ENCODE results near the gene CFAP73. TPM values are rescaled to one million over a fixed set of nuclear protein-coding genes. Genes with fewer than 3 reads are reported as not detected.

The CFAP73 gene
- polyA plus RNA-seq, 1 of the 3 experiments (the other 2 are of a cell fraction) = not detected

DNA sequence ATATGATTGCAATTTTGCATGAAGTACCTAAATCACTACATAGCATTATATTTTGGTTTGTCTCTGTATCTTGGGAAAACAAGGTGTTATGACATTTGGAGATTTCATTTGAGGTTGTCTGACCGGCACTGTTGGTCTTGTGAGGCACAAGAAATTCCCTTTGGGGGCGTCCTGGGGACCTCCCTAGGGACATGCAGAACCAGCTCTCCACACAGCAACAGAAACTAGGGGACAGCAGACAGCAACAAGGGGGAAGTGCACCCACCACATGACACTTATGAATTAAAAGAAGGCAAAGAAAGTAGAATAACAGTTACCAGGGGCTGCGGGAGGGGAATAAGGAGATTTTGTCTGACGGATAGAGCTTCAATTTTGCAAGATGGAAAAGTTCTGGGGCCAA, 21.4 kb downstream of the CFAP73 start (continued):
- TF ChIP-seq FOSL2 (IDR thresholded peaks at IDR 0.05; ENCODE audit: borderline replicate concordance, low read depth) = no peak
- TF ChIP-seq, protein P1, sequence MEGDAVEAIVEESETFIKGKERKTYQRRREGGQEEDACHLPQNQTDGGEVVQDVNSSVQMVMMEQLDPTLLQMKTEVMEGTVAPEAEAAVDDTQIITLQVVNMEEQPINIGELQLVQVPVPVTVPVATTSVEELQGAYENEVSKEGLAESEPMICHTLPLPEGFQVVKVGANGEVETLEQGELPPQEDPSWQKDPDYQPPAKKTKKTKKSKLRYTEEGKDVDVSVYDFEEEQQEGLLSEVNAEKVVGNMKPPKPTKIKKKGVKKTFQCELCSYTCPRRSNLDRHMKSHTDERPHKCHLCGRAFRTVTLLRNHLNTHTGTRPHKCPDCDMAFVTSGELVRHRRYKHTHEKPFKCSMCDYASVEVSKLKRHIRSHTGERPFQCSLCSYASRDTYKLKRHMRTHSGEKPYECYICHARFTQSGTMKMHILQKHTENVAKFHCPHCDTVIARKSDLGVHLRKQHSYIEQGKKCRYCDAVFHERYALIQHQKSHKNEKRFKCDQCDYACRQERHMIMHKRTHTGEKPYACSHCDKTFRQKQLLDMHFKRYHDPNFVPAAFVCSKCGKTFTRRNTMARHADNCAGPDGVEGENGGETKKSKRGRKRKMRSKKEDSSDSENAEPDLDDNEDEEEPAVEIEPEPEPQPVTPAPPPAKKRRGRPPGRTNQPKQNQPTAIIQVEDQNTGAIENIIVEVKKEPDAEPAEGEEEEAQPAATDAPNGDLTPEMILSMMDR (IDR thresholded peaks at IDR 0.05) = no peak

DNA sequence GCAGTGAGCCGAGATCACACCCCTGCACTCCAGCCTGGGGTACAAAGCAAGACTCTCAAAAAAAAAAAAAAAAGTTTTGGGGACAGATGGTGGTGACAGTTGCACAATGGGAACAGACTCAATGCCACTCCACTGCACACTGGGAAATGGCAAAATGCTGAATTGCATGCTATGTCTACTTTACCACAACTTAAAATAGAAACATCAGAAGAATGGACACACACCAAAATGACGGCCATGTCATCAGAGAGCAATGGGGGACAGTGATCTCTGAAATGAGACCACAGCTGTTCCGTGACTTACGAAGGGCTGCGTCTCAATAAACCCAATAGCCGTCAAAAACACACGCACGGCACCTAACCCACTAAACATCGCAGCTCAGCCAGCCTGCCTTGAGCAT, 22.0 kb downstream of the CFAP73 start:
- no peak overlapping the region for H3K4me2 ChIP-seq
- no peaks in the 10 kb centered on the region for H3K4me1 ChIP-seq (ENCODE audit: control insufficient read depth in 1 of 2, insufficient read depth in 2 of 2, low read depth in 1 of 2, low read length in 1 of 2)
- no peaks in the 10 kb centered on the region for H3K9me2 ChIP-seq
- H3K36me3 ChIP-seq (replicated peaks in 1 of 2; ENCODE audit: control insufficient read depth in 1 of 2, insufficient read depth in 2 of 2, low read length in 1 of 2) = peaks cover 37 to 49% of the 10 kb centered on the region in 2 experiments
- DNase-seq = no peak
- ChIA-PET CTCF (interaction anchor here (1.0 to 10.9 kb wide), 3 partner anchors 10 to 122 kb away, joined by 3 to 113 read pairs (median 4); no protein-coding TSS in a partner anchor), POLR2A (no interaction called here)
- no peaks in the 10 kb centered on the region for H3K79me2 ChIP-seq (ENCODE audit: insufficient read depth)
- H3K4me3 ChIP-seq (ENCODE audit: low read depth in 2 of 2, low read length in 1 of 2) = no peak overlapping the region
- TF ChIP-seq FOSL2 (IDR thresholded peaks at IDR 0.05; ENCODE audit: borderline replicate concordance, low read depth) (no peak), SIN3A (IDR thresholded peaks at IDR 0.05; ENCODE audit: borderline replicate concordance, low read depth, low read length) (no peak), RAD21 (IDR thresholded peaks at IDR 0.05; ENCODE audit: low read length) (no peak), POLR2AphosphoS5 (IDR thresholded peaks at IDR 0.05; ENCODE audit: low read depth, low read length) (no peak), CHD2 (IDR thresholded peaks at IDR 0.05; ENCODE audit: low read length, partially characterized antibody) (no peak), EP300 (IDR thresholded peaks at IDR 0.05; ENCODE audit: borderline replicate concordance in 1 of 2, low read depth in 1 of 2, low read length in 1 of 2) (no peak), JUND (IDR thresholded peaks at IDR 0.05) (no peak), RFX5 (IDR thresholded peaks at IDR 0.05; ENCODE audit: low read length) (no peak), TCF12 (IDR thresholded peaks at IDR 0.05) (no peak), RCOR1 (IDR thresholded peaks at IDR 0.05; ENCODE audit: low read length) (no peak), ELF1 (IDR thresholded peaks at IDR 0.05) (no peak), NRF1 (IDR thresholded peaks at IDR 0.05; ENCODE audit: low read depth, low read length) (no peak), EZH2phosphoT487 (IDR thresholded peaks at IDR 0.05; ENCODE audit: borderline replicate concordance, low read depth) (no peak), FOXM1 (IDR thresholded peaks at IDR 0.05; ENCODE audit: low read depth) (no peak), GABPA (IDR thresholded peaks at IDR 0.05; ENCODE audit: low read depth) (no peak)
- TF ChIP-seq, protein P2, sequence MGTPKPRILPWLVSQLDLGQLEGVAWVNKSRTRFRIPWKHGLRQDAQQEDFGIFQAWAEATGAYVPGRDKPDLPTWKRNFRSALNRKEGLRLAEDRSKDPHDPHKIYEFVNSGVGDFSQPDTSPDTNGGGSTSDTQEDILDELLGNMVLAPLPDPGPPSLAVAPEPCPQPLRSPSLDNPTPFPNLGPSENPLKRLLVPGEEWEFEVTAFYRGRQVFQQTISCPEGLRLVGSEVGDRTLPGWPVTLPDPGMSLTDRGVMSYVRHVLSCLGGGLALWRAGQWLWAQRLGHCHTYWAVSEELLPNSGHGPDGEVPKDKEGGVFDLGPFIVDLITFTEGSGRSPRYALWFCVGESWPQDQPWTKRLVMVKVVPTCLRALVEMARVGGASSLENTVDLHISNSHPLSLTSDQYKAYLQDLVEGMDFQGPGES (IDR thresholded peaks at IDR 0.05; ENCODE audit: low read depth, low read length) = no peak
- TF ChIP-seq, protein P1 (IDR thresholded peaks at IDR 0.05) = no peak
- TF ChIP-seq, protein P3, sequence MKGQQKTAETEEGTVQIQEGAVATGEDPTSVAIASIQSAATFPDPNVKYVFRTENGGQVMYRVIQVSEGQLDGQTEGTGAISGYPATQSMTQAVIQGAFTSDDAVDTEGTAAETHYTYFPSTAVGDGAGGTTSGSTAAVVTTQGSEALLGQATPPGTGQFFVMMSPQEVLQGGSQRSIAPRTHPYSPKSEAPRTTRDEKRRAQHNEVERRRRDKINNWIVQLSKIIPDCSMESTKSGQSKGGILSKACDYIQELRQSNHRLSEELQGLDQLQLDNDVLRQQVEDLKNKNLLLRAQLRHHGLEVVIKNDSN (IDR thresholded peaks at IDR 0.05; ENCODE audit: borderline replicate concordance, low read depth) = no peak
- TF ChIP-seq, protein P4, sequence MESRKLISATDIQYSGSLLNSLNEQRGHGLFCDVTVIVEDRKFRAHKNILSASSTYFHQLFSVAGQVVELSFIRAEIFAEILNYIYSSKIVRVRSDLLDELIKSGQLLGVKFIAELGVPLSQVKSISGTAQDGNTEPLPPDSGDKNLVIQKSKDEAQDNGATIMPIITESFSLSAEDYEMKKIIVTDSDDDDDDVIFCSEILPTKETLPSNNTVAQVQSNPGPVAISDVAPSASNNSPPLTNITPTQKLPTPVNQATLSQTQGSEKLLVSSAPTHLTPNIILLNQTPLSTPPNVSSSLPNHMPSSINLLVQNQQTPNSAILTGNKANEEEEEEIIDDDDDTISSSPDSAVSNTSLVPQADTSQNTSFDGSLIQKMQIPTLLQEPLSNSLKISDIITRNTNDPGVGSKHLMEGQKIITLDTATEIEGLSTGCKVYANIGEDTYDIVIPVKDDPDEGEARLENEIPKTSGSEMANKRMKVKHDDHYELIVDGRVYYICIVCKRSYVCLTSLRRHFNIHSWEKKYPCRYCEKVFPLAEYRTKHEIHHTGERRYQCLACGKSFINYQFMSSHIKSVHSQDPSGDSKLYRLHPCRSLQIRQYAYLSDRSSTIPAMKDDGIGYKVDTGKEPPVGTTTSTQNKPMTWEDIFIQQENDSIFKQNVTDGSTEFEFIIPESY (IDR thresholded peaks at IDR 0.05; ENCODE audit: borderline replicate concordance, low read depth) = no peak
- no peak overlapping the region for H3K9ac ChIP-seq
- H3K27ac ChIP-seq (ENCODE audit: low read depth in 2 of 2, low read length in 1 of 2) = no peak overlapping the region
- whole genome bisulfite sequencing (ENCODE audit: low lambda C conversion rate) = 89% methylated on average over 9 of the region's 9 CpGs
- no peak overlapping the region for H2AFZ ChIP-seq (ENCODE audit: low read depth)
- no peaks in the 10 kb centered on the region for H3K27me3 ChIP-seq (ENCODE audit: insufficient read depth)
- H4K20me1 ChIP-seq (ENCODE audit: insufficient read depth) = no peaks in the 10 kb centered on the region
- H3F3A ChIP-seq (replicated peaks; ENCODE audit: insufficient read depth) = no peaks in the 10 kb centered on the region
- H3K9me3 ChIP-seq = no peaks in the 10 kb centered on the region

Data from SK-N-SH (cell line).